GM20000 (cell line): ENCODE results near the gene TRAPPC10.

ENCODE experiments used
- DNase-seq: peaks from one replicate; pipeline ENCODE4 v3.0.0; 2012; ENCODE audit warnings: low spot score
- CTCF ChIP-seq: IDR thresholded peaks from 2 replicates; pipeline ENCODE4 v1.5.1; 2012; ENCODE audit warnings: mild to moderate bottlenecking, control low read depth; ENCODE audit errors: extremely low read depth, missing control alignments

TRAPPC10 gene

GRCh38 chr21:44058981-44059380 is 46.9 kb downstream of the TRAPPC10 start:
- DNase-seq, result no peak
- TF ChIP-seq CTCF, result no peak

GRCh38 chr21:44059710-44060109 is 47.6 kb downstream of the TRAPPC10 start:
- no peak for DNase-seq
- no peak for TF ChIP-seq CTCF

GRCh38 chr21:44062380-44062779 is 50.3 kb downstream of the TRAPPC10 start:
- TF ChIP-seq CTCF, result no peak

GRCh38 chr21:44063151-44063912 is 51.2 kb downstream of the TRAPPC10 start:
- TF ChIP-seq CTCF, result no peak
- DNase-seq, result no peak

More at GRCh38 chr21:44062380-44062779, 50.3 kb downstream of the TRAPPC10 start:
- no peak for DNase-seq

GRCh38 chr21:44064852-44065403 is 52.8 kb downstream of the TRAPPC10 start:
- no peak for DNase-seq

GRCh38 chr21:44065428-44065827 is 53.3 kb downstream of the TRAPPC10 start:
- DNase-seq, result peak; percentile 60
- no peak for TF ChIP-seq CTCF

More at GRCh38 chr21:44064852-44065403, 52.8 kb downstream of the TRAPPC10 start:
- no peak for TF ChIP-seq CTCF

GRCh38 chr21:44066116-44066515 is 54.0 kb downstream of the TRAPPC10 start:
- no peak for TF ChIP-seq CTCF
- no peak for DNase-seq
